Memory B cell (primary cell): ENCODE measurements around the gene SYNGR2.
"Not testable (repeated sequence)": the region's sequence is repeated elsewhere in the genome, so short reads cannot be mapped to it uniquely, and the experiment has no call there.

Experiments used
- ATAC-seq: fragments of 150-1000 bp; cut with Tn5 transposase; 2 replicates; pipeline ENCODE4 v1.10.0; 2021; ENCODE audit warnings: low read depth, mild to moderate bottlenecking, moderate library complexity
- DNase-seq, 2 donors: peaks; one replicate each; pipeline ENCODE4 v3.0.0; 2022; ENCODE audit warnings: low spot score in 2 of 2
- H3K27ac Mint-ChIP-seq: one replicate; pipeline ENCODE4 v1.8.0; 2022; ENCODE audit warnings: mild to moderate bottlenecking, moderate library complexity, mixed read lengths
- H3K27me3 Mint-ChIP-seq: one replicate; pipeline ENCODE4 v1.8.0; 2022; ENCODE audit warnings: mixed read lengths
- H3K36me3 Mint-ChIP-seq: one replicate; pipeline ENCODE4 v1.8.0; 2022; ENCODE audit warnings: mild to moderate bottlenecking, mixed read lengths
- H3K4me1 Mint-ChIP-seq: one replicate; pipeline ENCODE4 v1.8.0; 2022; ENCODE audit warnings: mixed read lengths
- H3K4me3 Mint-ChIP-seq: one replicate; pipeline ENCODE4 v1.8.0; 2022; ENCODE audit warnings: mild to moderate bottlenecking, moderate library complexity, mixed read lengths
- H3K9me3 Mint-ChIP-seq: one replicate; pipeline ENCODE4 v1.8.0; 2022; ENCODE audit warnings: mixed read lengths

SYNGR2 gene

GRCh38 chr17:78133971-78134898, 34.1 kb upstream of the SYNGR2 start:
- peaks cover 68% of the 10 kb centered on the region for H3K4me1 Mint-ChIP-seq
- DNase-seq: peak; percentile 73 to 74
- H3K9me3 Mint-ChIP-seq: no peaks in the 10 kb centered on the region
- H3K36me3 Mint-ChIP-seq: peaks cover 34% of the 10 kb centered on the region
- peak overlapping the region; percentile 56 for H3K27ac Mint-ChIP-seq
- peak overlapping the region; percentile 93 for H3K4me3 Mint-ChIP-seq
- ATAC-seq: peak; percentile 38
- H3K27me3 Mint-ChIP-seq: no peaks in the 10 kb centered on the region

GRCh38 chr17:78134899-78135385, 33.4 kb upstream of the SYNGR2 start:
- ATAC-seq (no peak), DNase-seq (no peak)
- Mint-ChIP-seq H3K27me3 (no peaks in the 10 kb centered on the region), H3K27ac (no peak overlapping the region), H3K4me1 (peaks cover 64% of the 10 kb centered on the region), H3K9me3 (no peaks in the 10 kb centered on the region), H3K4me3 (no peak overlapping the region), H3K36me3 (peaks cover 34% of the 10 kb centered on the region)

GRCh38 chr17:78135858-78136500, 32.4 kb upstream of the SYNGR2 start:
- Mint-ChIP-seq H3K9me3 (no peaks in the 10 kb centered on the region), H3K4me1 (peaks cover 60% of the 10 kb centered on the region), H3K27me3 (no peaks in the 10 kb centered on the region), H3K4me3 (no peak overlapping the region), H3K27ac (peak overlapping the region; percentile 62), H3K36me3 (peaks cover 31% of the 10 kb centered on the region)
- ATAC-seq (no peak), DNase-seq (no peak)

GRCh38 chr17:78137392-78138203, 30.8 kb upstream of the SYNGR2 start:
- Mint-ChIP-seq H3K36me3 (peaks cover 29% of the 10 kb centered on the region), H3K27ac (peak overlapping the region; percentile 88), H3K4me1 (peaks cover 62% of the 10 kb centered on the region), H3K4me3 (peak overlapping the region; percentile 65), H3K27me3 (no peaks in the 10 kb centered on the region), H3K9me3 (no peaks in the 10 kb centered on the region)
- DNase-seq: no peak
- ATAC-seq: peak; percentile 13

GRCh38 chr17:78138204-78139060, 29.9 kb upstream of the SYNGR2 start:
- Mint-ChIP-seq H3K4me3 (peak overlapping the region; percentile 65), H3K9me3 (no peaks in the 10 kb centered on the region), H3K27ac (peak overlapping the region; percentile 88), H3K4me1 (peaks cover 58% of the 10 kb centered on the region), H3K27me3 (no peaks in the 10 kb centered on the region), H3K36me3 (peaks cover 27% of the 10 kb centered on the region)
- ATAC-seq: no peak
- no peak for DNase-seq

GRCh38 chr17:78139861-78140168, 28.6 kb upstream of the SYNGR2 start:
- not testable (repeated sequence) for ATAC-seq, H3K9me3 Mint-ChIP-seq, H3K4me3 Mint-ChIP-seq, DNase-seq, H3K27me3 Mint-ChIP-seq
- peak overlapping the region; percentile 60 for H3K27ac Mint-ChIP-seq
- peaks cover 22% of the 10 kb centered on the region for H3K36me3 Mint-ChIP-seq
- peaks cover 60% of the 10 kb centered on the region for H3K4me1 Mint-ChIP-seq

- Mint-ChIP-seq H3K36me3 (peaks cover 21% of the 10 kb centered on the region), H3K27me3 (no peaks in the 10 kb centered on the region), H3K27ac (peak overlapping the region; percentile 60), H3K4me3 (peak overlapping the region; percentile 12), H3K4me1 (peaks cover 59% of the 10 kb centered on the region), H3K9me3 (no peaks in the 10 kb centered on the region)
- ATAC-seq: peak; percentile 85
- peak; percentile 93 to 96 for DNase-seq
These were observed 28.0 kb upstream of the SYNGR2 start for GRCh38 chr17:78140169-78141051.

GRCh38 chr17:78141437-78142118, 26.8 kb upstream of the SYNGR2 start:
- H3K4me1 Mint-ChIP-seq: peaks cover 56% of the 10 kb centered on the region
- no peaks in the 10 kb centered on the region for H3K9me3 Mint-ChIP-seq
- H3K27me3 Mint-ChIP-seq: no peaks in the 10 kb centered on the region
- ATAC-seq: no peak
- H3K4me3 Mint-ChIP-seq: no peak overlapping the region
- H3K36me3 Mint-ChIP-seq: peaks cover 14% of the 10 kb centered on the region
- H3K27ac Mint-ChIP-seq: peak overlapping the region; percentile 11
- no peak for DNase-seq

- Mint-ChIP-seq H3K36me3 (peaks cover 13% of the 10 kb centered on the region), H3K9me3 (no peaks in the 10 kb centered on the region), H3K4me1 (peaks cover 59% of the 10 kb centered on the region), H3K27ac (no peak overlapping the region), H3K27me3 (no peaks in the 10 kb centered on the region), H3K4me3 (no peak overlapping the region)
- DNase-seq (no peak), ATAC-seq (no peak)
These were observed 26.1 kb upstream of the SYNGR2 start for GRCh38 chr17:78142119-78142861.

- Mint-ChIP-seq H3K27ac (peak overlapping the region; percentile 86), H3K27me3 (no peaks in the 10 kb centered on the region), H3K4me1 (peaks cover 57% of the 10 kb centered on the region), H3K4me3 (no peak overlapping the region), H3K9me3 (no peaks in the 10 kb centered on the region), H3K36me3 (peaks cover 10% of the 10 kb centered on the region)
- DNase-seq: no peak
- no peak for ATAC-seq
These were observed 24.9 kb upstream of the SYNGR2 start for GRCh38 chr17:78143214-78144146.
